Measurements from ENCODE around the gene CREG2. TPM values are rescaled to one million over a fixed set of nuclear protein-coding genes. Genes with fewer than 3 reads are reported as not detected.

Gene CREG2
- total RNA-seq, 1 experiment from 2014 or later: 119 TPM

DNA sequence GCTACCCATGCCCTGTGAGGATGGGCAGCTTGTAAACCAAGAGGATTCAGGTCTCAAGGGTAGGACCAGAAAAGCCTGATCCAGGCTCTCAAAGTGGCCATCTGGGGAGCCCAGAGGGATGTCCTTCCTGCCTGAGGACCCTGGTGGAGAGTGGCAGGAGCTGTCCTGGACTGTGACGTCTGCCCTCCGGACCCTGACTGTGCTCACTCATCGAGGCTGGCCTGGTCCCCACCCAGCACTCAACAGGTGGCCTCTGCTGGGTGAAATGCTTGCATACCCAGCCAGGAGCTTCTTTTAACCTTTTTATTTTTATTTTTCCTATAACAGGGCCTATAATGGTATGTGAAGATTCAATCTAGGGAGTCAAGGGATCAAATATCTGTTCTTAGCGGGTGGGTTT is 24.5 kb downstream of the CREG2 start:
- BruUV-seq (replicated peaks): no TSS peak
- peak overlapping the region; percentile 76 for H3K27ac Mint-ChIP-seq (ENCODE audit: unreplicated experiment)

DNA sequence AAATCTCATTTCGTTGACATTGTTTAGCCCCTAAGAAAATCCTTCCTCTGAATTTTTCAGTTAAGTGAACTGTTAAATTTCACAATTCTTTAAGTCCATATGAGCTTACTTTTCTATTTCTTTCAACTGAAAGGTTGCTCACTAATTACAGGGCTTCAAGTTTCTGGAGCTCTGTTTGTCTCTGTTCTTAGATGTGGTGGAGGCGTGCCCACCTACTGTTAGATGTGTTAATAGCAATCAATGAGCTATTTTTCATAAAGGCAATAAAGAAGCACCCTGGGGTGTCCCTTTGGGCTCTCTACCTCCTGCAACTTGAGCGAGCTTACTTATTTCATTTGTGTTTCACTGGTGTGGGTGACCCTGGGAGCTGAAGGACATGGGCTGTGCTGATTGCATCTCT is 25.0 kb downstream of the CREG2 start:
- CTCF ChIA-PET: interaction anchor here (0.9 to 2.9 kb wide), 4 partner anchors 10 to 26 kb away, joined by 3 to 14 read pairs (median 4); no protein-coding TSS in a partner anchor
- H3K4me1 ChIP-seq: peaks cover 54% of the 10 kb centered on the region
- H3K36me3 ChIP-seq (ENCODE audit: control insufficient read depth, insufficient read depth, low read length): no peaks in the 10 kb centered on the region; the same call in none of the 2 replicates
- H3K4me3 Mint-ChIP-seq (ENCODE audit: unreplicated experiment): no peak overlapping the region
- H3K27me3 Mint-ChIP-seq (ENCODE audit: insufficient read depth, unreplicated experiment): no peaks in the 10 kb centered on the region
- intact Hi-C loops (cut with micrococcal nuclease; ENCODE audit: unreplicated experiment): loop anchor here (5.0 kb wide), 1 partner anchor 335 kb away; the partner anchor contains the start of gene MAP4K4
- H3K27ac Mint-ChIP-seq (ENCODE audit: unreplicated experiment): peak overlapping the region; percentile 76
- H3K9me3 ChIP-seq: 0 out of 2 replicates have a peak, but pooled peaks cover 5% of the 10 kb centered on the region
- peaks cover 35% of the 10 kb centered on the region for H3K4me1 Mint-ChIP-seq (ENCODE audit: low read depth, unreplicated experiment)
- H3K27me3 ChIP-seq (replicated peaks; ENCODE audit: control insufficient read depth, insufficient read depth, low read length): no peaks in the 10 kb centered on the region
- peaks cover 29% of the 10 kb centered on the region for H3K9me3 Mint-ChIP-seq (ENCODE audit: unreplicated experiment)
- POLR2A ChIA-PET: interaction anchor here (1.6 kb wide), 1 partner anchor 54 kb away, joined by 6 read pairs; the partner anchor contains the start of gene RNF149
- H3K4me3 ChIP-seq (ENCODE audit: low read depth, low read length): no peak overlapping the region
- no peak for DNase-seq
- no TSS peak for BruUV-seq (replicated peaks)
- TF ChIP-seq, protein P1, sequence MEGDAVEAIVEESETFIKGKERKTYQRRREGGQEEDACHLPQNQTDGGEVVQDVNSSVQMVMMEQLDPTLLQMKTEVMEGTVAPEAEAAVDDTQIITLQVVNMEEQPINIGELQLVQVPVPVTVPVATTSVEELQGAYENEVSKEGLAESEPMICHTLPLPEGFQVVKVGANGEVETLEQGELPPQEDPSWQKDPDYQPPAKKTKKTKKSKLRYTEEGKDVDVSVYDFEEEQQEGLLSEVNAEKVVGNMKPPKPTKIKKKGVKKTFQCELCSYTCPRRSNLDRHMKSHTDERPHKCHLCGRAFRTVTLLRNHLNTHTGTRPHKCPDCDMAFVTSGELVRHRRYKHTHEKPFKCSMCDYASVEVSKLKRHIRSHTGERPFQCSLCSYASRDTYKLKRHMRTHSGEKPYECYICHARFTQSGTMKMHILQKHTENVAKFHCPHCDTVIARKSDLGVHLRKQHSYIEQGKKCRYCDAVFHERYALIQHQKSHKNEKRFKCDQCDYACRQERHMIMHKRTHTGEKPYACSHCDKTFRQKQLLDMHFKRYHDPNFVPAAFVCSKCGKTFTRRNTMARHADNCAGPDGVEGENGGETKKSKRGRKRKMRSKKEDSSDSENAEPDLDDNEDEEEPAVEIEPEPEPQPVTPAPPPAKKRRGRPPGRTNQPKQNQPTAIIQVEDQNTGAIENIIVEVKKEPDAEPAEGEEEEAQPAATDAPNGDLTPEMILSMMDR (IDR thresholded peaks at IDR 0.05; ENCODE audit: insufficient read depth in 1 of 2, low read depth in 1 of 2, low read length in 1 of 2, severe bottlenecking in 1 of 2, unreplicated experiment in 1 of 2): no peak
- peaks cover 44% of the 10 kb centered on the region for H3K36me3 Mint-ChIP-seq (ENCODE audit: insufficient read depth, unreplicated experiment)

More for the DNA sequence above, 24.5 kb downstream of the CREG2 start:
- intact Hi-C loops (cut with micrococcal nuclease; ENCODE audit: unreplicated experiment): loop anchor here (5.0 kb wide), 1 partner anchor 335 kb away; the partner anchor contains the start of gene MAP4K4
- H3K4me3 Mint-ChIP-seq (ENCODE audit: unreplicated experiment): no peak overlapping the region
- Histone ChIP-seq H3K4me1 (peaks cover 53% of the 10 kb centered on the region), H3K9me3 (0 out of 2 replicates have a peak, but pooled peaks cover 5% of the 10 kb centered on the region), H3K4me3 (ENCODE audit: low read depth, low read length) (no peak overlapping the region), H3K27me3 (replicated peaks; ENCODE audit: control insufficient read depth, insufficient read depth, low read length) (no peaks in the 10 kb centered on the region), H3K36me3 (ENCODE audit: control insufficient read depth, insufficient read depth, low read length) (peaks cover 1% of the 10 kb centered on the region)
- ChIA-PET POLR2A (interaction anchor here (1.6 kb wide), 1 partner anchor 54 kb away, joined by 6 read pairs; the partner anchor contains the start of gene RNF149), CTCF (interaction anchor here (0.9 to 2.9 kb wide), 4 partner anchors 9 to 25 kb away, joined by 3 to 14 read pairs (median 4); no protein-coding TSS in a partner anchor)
- peaks cover 29% of the 10 kb centered on the region for H3K9me3 Mint-ChIP-seq (ENCODE audit: unreplicated experiment)
- H3K36me3 Mint-ChIP-seq (ENCODE audit: insufficient read depth, unreplicated experiment): peaks cover 44% of the 10 kb centered on the region
- TF ChIP-seq, protein P1 (IDR thresholded peaks at IDR 0.05; ENCODE audit: insufficient read depth in 1 of 2, low read depth in 1 of 2, low read length in 1 of 2, severe bottlenecking in 1 of 2, unreplicated experiment in 1 of 2): no peak
- H3K27me3 Mint-ChIP-seq (ENCODE audit: insufficient read depth, unreplicated experiment): no peaks in the 10 kb centered on the region
- peaks cover 40% of the 10 kb centered on the region for H3K4me1 Mint-ChIP-seq (ENCODE audit: low read depth, unreplicated experiment)
- DNase-seq: no peak

DNA sequence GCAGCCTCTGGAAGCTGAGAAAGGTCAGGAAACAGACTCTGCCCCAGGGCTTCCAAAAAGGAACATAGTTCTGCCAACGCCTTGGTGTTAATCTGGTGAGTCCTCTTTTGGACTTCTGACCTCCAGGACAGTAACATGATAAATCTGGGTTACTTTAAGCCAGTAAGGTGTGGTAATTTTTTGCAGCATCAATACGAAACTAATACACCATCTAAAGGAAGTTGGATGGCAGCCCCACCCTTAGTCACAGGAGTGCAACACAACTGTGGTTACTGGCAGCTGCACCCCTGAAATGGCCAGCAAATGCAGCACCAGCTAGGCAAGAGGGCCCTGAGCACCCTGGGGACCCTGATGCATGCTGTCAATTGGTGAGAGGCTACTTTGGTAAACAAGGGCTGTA is 25.8 kb downstream of the CREG2 start:
- peaks cover 62% of the 10 kb centered on the region for H3K4me1 ChIP-seq
- H3K9me3 ChIP-seq: 0 out of 2 replicates have a peak, but pooled peaks cover 5% of the 10 kb centered on the region
- H3K4me1 Mint-ChIP-seq (ENCODE audit: low read depth, unreplicated experiment): peaks cover 36% of the 10 kb centered on the region
- peak overlapping the region; percentile 19 for H3K4me3 Mint-ChIP-seq (ENCODE audit: unreplicated experiment)
- CTCF ChIA-PET: interaction anchor here (1.0 to 2.9 kb wide), 2 partner anchors 10 to 19 kb away, joined by 4 to 14 read pairs; no protein-coding TSS in a partner anchor
- peak overlapping the region; percentile 76 for H3K27ac Mint-ChIP-seq (ENCODE audit: unreplicated experiment)
- DNase-seq: no peak
- TF ChIP-seq, protein P1 (IDR thresholded peaks at IDR 0.05; ENCODE audit: insufficient read depth in 1 of 2, low read depth in 1 of 2, low read length in 1 of 2, severe bottlenecking in 1 of 2, unreplicated experiment in 1 of 2): no peak
- POLR2A ChIA-PET: interaction anchor here (0.5 to 1.6 kb wide), 2 partner anchors 12 to 53 kb away, joined by 3 to 6 read pairs; partner anchors contain the start of gene RNF149
- no peaks in the 10 kb centered on the region for H3K27me3 ChIP-seq (replicated peaks; ENCODE audit: control insufficient read depth, insufficient read depth, low read length)
- intact Hi-C loops (cut with micrococcal nuclease; ENCODE audit: unreplicated experiment): loop anchor here (5.0 kb wide), 1 partner anchor 336 kb away; the partner anchor contains the start of gene MAP4K4
- no peaks in the 10 kb centered on the region for H3K27me3 Mint-ChIP-seq (ENCODE audit: insufficient read depth, unreplicated experiment)
- H3K4me3 ChIP-seq (ENCODE audit: low read depth, low read length): no peak overlapping the region
- no TSS peak for BruUV-seq (replicated peaks)
- H3K36me3 Mint-ChIP-seq (ENCODE audit: insufficient read depth, unreplicated experiment): peaks cover 46% of the 10 kb centered on the region
- H3K9me3 Mint-ChIP-seq (ENCODE audit: unreplicated experiment): peaks cover 29% of the 10 kb centered on the region
- no peaks in the 10 kb centered on the region; the same call in 1 of the 2 replicates for H3K36me3 ChIP-seq (ENCODE audit: control insufficient read depth, insufficient read depth, low read length)
